ENCODE measurements around the gene ERF.
A peak's percentile ranks its signal among the peaks of the same experiment; 100 is the strongest.

The ERF gene

DNA sequence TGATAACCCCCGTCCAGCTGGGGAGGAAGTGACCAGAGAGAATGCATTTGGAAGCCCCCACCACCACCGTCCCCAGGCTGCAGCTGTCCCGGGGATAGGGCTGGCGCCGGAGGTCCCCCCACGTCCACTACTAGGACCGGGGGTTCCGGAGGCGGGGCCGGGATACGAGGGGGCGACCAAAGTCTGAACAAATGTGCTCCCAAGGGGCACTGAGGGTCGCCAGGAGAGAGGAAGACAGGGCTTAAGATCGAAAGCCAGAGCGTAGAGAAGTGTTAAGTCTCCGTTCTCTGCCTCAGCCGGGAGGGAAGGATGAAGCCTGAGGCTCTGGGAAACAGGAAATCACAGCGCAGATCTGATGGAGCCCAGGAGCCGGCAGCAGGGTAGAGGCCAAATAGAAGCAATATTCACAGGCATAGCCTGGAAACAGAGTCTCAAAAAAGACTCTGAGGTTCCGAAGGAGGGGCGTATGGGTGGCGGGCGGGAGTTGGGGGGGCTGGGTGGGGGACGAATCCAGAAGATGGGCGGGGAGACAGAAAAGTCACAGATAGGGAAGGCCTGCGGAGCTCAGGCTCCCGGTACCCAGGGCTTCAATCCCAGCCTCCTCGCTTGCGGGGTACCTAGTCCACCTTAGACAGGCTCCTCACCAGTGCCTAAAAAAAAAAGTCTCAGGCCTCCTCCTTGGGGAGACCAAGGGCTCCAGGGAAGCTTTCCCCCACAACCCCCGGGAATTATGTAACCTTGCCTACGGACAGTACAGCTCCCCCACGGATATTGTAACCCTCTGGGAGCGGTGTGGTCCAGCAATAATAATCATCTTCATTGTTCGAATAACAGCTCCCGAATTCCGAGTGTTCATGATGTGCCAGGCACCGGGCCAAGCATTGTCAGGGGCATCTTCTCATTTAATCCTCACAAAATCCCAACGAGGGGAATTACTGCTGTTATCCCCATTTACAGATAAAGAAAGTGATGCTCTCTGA is 1.1 kb upstream of the ERF start:
- DNase-seq, result peak in 40 of 58 donors; percentile 18 to 80 (median 55)

DNA sequence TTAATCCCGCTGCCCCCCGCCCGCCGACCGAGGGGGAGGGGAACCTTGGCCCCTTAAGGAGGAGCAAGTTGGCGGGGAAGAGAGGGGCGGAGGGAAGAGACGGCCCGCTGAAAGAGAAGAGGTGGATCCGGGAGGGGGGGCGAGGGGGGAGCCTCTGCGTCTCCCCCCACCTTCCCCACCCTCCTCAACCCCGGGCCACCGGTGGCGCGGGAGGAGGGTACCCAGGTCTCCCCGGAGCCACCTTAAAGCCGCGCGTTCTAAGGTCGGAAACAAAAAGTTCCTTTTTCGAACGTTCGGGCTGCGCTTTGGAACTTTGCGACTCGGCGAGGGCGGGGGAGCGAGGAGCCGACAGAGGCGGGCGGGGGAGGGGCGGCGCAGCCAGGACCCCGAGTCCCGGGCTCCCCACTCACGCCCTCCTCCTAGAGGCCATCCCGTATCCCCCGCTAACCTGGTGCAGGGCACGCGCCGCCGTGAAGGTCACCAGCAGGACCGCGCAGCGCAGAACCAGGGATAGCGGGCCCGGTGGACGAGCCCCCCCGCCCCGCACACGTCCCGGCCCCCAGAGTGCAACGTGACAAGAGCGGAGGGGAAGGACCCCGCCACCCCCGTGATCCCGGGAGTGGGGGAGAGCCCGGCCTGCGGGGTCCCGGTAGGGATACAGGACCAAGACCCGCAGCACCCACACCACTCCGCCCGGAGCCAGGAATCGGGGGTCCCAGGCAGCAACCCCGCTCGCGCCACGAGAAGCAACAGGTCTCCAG is 659 bp downstream of the ERF start:
- peak in 55 of 58 donors; percentile 23 to 88 (median 72) for DNase-seq

DNA sequence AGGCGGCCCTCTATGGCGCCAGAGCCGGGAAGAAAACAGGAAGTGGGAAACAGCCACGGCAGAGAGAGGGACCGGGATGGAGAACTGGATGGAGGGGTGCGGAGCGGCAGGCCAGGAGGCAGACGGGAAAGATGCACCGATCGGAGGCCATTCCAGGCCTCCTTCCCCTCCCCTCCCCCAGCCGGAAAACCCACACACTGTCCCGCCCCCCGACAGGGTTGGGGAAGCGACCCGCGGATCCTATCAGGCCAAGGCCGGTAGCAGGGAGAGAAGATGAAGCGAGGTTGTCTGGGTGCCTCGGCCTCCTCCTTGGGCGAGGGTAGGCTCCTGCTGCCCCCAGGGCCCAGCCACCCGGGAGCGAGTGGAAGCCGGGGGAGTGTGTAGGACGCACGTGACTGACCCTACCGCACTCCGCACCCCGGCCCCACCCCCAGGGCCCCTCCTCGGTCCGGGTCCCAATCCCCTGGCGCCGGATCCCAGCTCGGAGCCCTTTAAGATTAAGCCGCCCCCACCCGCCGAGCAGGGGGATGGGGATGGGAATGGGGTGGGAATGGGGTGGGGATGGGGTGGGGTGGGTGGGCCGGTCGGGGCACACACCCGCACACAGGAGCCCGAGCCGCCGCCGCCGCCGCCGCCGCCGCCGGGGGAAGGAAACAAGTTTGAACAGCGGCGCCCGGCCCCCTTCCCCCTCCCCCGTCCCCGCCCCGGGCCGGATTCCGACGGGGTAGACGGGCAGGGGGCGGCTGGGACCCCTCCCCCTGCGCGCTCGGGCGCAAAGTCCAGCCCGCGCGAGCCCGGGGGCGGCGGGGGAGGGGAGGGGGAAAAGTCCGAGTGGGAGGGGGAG is 1.5 kb downstream of the ERF start:
- DNase-seq, result peak in 41 of 58 donors; percentile 29 to 75 (median 54)

DNA sequence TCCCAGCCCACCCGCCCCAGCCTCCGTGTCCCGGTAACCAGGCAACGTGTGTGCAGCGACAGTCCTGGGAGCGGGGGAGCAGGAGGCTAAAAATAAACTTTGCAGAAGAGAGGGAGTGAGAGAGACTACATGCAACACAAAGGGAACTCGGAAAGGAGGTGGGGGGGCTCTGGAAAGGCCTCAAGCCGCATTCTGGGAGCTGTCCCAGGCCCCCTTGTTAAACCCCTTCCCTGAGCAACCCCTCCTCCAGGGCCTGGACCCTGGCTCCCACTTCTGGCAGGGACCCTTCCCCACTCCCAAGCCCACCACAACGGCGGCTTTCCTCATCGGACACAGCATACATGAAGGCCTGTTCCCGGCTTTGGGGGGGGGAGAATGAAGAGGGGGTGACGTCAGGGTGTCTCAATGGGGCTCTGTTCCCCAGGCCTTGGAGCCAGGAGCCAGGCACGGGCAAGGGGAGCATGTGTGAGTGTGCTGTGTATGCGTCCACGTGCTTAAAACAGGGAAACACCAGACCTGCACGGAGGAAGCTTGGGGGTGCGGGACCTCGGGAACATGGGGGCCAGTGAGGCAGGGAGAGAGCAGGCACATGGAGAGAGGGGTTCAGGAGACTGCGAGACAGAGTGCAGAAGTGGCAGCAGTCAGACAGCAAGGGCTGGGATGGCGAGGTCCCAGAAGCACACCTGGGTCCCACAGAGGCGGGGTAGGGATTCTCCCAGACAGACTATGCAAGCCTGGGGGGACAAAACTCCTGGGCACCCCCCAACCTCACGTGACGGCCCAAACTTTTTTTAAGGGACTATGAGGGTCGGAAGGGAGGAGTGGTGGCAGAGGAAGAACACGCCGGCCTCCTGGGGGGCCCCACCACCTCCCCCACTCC is 2.3 kb downstream of the ERF start:
- DNase-seq, result peak; percentile 48 to 94 (median 84)

DNA sequence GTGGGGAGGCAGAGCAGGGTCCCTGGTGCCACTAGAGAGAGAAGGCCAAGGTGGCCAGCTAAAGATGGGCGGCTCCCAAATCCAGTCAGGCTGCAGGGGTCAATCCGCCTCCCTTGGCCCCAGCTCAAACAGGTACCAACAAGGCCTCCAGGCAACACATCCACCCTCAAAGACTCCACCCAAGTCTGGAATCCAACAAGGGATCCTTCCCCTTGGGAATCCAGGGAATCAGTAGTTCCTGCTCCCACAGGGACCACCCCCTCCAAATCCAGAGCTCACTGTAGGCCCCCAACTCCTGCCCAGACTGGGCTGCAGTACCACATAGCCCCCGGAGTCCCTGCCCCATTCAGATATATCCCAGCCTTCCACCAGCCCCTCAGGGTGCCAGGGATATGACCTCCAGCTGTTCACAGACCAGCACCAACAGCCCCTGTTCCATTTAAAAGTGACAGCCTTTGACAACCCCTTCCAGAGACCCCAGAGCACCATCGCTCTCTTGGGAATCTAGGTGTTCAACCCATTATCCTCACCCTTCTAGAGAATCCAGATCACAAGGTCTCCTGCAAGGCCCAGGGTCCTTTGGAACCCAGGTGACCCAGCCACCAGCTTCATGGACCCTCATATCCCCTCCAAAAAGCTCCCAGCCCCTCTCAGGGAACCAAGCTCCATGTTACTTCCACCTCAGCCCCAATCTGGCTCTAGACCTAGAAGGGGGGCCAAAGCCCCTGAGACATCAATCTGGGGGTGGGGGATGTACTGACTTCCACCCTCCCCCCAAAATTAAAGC is 3.2 kb downstream of the ERF start:
- DNase-seq, result peak in 2 of 58 donors; percentile 18 to 42

DNA sequence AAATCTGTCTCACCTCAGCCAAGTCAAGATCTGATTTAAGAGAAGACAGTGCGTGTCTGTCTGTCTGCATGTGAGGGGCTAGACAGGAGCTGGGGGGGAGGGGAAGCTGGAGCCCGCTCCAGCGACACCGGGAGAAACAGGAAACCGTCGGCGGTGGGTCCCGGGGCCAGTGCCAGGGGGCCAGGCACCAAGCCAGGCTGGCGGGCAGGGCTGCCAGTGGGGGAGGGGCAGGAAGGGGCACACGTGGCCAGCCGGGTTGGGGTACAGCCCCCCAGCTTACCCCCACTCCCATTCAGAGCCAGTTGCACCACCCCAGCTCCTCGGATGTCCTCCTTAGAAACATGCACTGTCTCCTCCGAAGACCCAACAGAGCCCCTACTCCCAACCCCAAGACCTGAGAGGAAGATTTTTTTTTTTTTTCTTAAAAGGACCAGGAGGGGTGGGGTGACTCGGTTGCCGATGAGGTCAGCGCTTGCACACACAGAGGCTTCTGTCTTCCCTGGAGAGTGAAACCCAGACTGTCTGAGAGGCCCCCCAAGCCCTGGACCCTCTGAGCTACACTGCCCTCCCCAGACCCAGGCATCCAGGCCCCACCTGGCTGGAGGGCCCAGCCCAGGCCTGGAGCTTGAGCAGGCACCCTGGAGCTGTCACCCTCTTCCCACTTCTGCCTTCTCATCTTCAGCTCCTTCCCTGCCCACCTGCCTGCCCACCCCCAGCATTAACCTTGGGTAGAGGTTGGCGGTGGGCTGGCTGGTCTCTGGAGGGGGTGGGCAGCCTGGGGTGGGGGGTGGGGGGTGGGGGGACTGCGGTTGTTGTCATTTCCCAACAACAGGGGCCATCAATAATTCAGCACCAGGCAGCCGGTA is 4.0 kb downstream of the ERF start:
- peak in 44 of 58 donors; percentile 8 to 69 (median 43) for DNase-seq

DNA sequence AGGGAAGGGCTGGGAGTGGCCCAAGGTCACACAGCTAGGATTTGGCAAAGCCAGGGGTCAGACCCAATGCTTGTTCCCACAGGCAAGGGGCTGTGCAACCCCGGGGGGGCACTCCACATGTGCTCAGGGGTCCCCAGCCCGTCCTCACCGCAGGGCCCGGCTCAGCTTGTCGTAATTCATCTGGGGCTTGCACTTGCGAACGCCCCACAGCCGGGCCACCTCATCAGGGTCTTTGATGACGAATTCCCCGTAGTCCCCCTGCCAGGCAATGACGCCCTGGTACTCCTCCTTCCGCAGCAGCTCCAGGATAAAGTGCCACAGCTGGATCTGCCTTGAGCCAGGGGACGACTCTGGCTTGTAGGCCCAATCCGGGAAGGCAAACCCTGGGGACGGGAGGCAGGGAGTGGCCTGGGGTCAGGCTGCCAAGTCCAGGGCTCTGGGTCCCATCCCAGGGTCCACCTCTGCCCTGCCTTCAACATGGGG is 4.7 kb downstream of the ERF start:
- peak in 5 of 58 donors; percentile 31 to 55 (median 50) for DNase-seq

DNA sequence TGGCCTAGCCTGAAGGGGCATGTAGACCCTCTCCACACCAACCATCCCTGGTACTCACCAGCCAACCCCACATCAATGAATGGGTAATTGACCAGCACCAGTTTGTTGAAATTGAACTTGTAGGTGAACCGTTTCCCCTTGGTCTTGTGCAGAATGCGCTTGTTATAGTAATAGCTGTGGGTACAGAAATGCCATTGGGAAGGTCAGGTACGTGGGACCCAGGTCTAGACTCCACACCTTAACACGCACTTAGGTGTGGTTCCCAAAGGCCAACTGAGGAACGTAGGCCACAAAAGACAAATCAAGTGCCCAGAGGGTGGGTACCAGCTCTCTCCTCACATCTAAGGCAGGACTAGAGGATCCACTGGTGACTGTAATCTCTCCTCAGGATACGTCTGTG is 5.2 kb downstream of the ERF start:
- DNase-seq, result no peak

DNA sequence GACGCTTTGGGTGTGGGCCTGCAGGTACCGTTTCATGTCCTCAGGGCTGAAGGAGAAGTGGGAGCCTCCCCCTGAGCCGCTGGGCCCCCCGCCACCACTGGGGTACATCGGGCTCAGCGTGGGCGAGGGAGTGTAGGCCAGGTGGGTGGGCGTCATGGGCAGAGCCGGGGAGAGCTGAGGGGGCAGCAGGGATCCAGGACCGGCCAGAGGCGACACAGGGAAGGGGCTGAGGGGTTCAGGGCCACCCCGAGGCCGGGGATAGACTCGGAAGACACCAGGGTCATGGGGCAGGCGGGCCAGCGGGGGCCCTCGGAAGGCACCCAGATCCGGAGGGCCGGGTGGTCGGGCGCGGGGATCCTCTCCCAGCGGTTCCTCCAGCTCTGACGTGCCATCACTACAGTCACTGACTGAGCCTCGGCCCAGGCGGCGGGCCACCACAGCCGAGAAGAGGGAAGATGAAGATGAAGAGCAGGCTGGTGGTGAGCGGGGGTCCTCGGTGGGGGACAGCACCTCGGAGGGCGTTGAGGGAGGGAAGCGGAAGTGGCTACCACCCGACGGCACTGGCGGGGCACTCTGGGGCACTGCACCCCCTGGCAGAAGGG is 5.7 kb downstream of the ERF start:
- DNase-seq, result peak in 1 of 58 donors; percentile 6

DNA sequence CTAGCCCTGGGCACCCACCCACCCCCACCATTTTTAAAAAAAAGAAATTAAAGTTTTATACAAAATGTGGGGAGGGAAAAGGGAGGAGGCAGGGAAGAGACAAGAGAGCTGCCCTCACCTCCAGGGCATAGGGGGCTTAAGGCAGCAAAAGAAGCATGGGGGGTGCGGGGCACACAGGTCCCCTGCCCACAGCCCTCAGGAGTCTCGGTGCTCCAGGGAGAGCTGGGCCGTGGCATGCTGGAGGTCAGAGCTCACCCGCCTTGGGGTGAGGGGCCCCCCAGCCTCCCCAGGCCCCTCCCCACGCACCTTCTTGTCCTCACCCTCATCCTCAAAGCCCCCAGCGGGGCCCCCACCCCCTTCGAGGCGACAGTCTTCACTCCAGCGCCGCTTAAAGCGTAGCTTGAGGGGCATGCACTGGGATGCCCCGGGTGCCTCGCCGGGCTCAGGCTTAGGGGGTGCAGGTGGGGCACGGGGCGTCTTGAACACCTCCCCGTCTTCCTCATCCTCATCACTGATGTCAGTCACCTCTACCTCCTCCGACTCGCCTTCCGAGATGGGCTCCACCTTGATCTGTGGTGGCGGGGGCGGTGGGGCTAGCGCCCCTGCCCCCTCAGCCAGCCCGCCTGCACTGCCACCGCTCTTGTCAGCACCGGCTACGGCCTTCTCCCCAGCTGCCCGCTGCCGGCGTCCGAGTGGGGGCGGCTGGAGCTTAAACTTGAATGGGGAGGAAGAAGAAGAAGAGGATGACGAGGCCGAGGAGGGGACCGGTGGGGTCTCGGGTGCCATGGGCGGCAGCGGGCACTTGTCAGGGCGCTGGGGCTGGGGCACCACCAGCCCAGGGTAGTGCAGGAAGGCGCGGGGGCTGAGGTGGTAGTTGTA is 6.4 kb downstream of the ERF start:
- peak in 3 of 58 donors; percentile 7 to 28 (median 17) for DNase-seq

DNA sequence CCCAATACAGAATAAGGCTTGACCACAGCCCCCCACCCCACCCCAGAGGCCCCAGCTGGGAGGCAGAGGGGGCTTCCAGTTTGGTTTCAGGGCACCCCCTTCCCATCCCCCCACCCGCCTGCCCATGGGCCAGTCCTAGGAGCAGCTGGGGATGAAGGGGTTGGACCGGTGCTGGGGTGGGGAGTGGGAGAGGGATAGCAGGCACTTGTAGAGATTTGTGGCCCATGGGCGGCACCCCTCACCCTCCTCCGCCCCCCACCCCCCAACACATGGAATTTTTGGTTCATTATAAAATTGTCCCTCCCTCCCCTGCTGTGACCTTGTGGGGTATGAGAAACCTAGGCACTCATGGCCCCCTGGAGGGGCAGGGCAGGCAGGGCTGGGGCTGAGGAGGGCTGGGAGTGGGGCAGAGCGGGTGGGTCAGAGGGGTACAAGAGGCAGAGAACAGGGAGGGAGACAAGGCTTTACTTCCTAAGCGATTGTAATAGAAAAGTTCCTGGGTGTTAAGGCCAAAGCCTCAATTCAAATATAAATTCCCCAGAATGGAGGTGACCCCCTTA is 7.2 kb downstream of the ERF start:
- DNase-seq, result no peak

DNA sequence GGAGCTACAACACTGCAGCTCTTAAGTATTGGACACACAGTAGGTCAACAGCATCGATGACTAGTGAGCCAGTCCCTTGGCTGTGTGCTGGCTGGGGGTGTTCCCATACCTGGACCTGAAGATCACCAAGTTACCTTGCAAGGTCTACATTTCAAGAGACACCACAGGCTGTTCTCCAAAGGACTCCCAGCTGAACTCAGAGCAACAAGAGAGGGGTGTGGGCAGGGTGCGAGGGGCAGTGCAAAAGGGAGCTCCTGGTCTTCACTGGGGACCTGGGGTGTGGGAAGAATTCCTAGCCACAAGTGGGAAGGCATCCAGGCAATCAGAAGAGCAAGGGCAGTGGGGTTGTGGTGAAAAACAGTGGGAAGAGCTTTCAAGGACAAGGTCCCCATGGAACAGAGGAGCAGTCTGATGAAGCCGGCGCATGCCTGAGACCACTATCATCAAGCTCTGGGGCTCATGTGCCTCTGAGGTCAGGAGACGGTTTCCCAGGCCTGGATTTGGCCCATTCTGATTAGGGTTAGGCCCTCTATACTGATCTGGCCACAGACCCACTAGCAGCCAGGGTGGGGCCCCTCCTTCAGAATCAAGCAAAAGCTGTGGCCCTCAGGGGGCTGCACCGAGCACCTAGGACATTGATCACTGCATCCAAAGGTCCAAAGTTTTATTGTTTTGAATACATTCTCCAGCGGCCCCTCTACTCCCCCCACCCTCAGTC is 7.8 kb downstream of the ERF start:
- no peak for DNase-seq

DNA sequence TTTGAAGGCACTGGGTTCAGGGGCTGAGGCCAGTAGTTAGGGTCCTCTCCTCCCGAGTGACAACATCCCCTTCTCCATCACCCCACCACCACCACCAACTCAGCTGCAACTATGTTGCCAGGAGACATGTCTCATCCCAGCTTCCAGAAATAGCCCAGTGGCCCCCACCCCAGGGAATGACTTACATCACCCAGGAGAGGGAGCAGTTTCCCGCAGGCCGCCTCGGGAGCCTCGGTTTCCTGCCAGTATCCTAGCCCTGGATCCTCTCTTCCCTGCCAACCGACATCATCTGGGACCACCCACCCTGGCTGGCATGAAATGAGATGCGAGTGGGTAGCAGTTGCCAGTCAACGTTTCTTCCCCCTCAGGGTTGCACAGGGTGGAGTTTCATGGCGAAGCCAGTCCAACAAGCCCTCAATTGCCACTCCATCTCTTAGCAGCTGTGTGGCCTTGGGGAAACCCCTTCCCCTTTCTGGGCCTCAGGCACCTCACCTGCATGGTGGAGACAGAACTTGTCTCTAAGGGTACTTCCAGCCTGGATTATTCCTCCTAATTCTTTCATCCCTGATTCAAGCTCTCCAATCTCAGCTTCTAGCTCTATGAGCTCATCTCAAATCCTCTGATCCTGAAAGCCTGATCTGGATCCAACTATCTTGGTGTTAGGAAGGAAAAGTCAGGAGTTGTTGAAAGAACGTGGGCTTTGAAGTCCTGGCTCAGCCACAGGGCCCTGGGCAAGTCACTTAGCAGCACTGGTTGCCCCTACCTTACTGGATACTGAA is 8.6 kb downstream of the ERF start:
- peak in 57 of 58 donors; percentile 39 to 90 (median 81) for DNase-seq

DNA sequence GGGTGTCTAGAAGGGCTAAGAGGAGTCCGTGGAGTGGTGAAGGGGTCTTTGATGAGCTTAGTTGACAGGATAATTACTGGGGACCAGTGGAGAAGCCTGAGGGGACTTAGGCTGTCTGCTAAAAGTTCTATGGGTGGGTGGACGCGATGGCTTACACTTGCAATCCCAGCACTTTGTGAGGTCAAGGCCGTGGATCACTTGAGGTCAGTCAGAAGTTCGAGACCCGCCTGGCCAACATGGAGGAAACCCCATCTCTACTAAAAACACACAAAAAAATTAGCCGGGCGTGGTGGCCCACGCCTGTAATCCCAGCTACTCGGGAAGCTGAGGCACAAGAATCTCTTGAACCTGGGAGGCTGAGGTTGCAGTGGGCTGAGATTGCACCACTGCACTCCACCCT is 9.7 kb downstream of the ERF start:
- peak in 2 of 58 donors; percentile 19 to 36 for DNase-seq
